ENCODE measurements around the gene HTT. TPM values are rescaled to one million over a fixed set of nuclear protein-coding genes. Genes with fewer than 3 reads are reported as not detected.

The HTT gene
- total and polyA plus RNA-seq, 2 of the 13 experiments (the other 11 are each of a cell fraction or from before 2014, with no cell fraction given): 17.5 to 19.5 TPM

- TF ChIP-seq ZNF644 (CRISPR knock-in tag; IDR thresholded peaks at IDR 0.05; ENCODE audit: low read depth) (0 out of 2 replicates have a peak, but pooled peaks have one; percentile 21), ZNF550 (CRISPR knock-in tag; IDR thresholded peaks at IDR 0.05; ENCODE audit: borderline replicate concordance) (no peak), CHD4 (IDR thresholded peaks at IDR 0.05; ENCODE audit: borderline replicate concordance, low read length) (no peak), ZNF772 (CRISPR knock-in tag; IDR thresholded peaks at IDR 0.05) (no peak), SP2 (CRISPR knock-in tag; IDR thresholded peaks at IDR 0.05) (no peak), GABPA (IDR thresholded peaks at IDR 0.05; ENCODE audit: low read depth, low read length) (no peak), GABPA (CRISPR knock-in tag; IDR thresholded peaks at IDR 0.05; ENCODE audit: low read depth) (no peak), TMF1 (CRISPR knock-in tag; IDR thresholded peaks at IDR 0.05; ENCODE audit: low read depth) (no peak), DZIP1 (CRISPR knock-in tag; IDR thresholded peaks at IDR 0.05) (no peak), AKAP8 (CRISPR knock-in tag; IDR thresholded peaks at IDR 0.05) (no peak), ZNF75D (CRISPR knock-in tag; IDR thresholded peaks at IDR 0.05; ENCODE audit: borderline replicate concordance) (no peak), KAT8 (CRISPR knock-in tag; IDR thresholded peaks at IDR 0.05) (0 out of 2 replicates have a peak, but pooled peaks have one; percentile 54), EZH2 (conservative IDR thresholded peaks at IDR 0.05; ENCODE audit: low read depth, low read length) (no peak), NR2C2 (CRISPR knock-in tag; IDR thresholded peaks at IDR 0.05; ENCODE audit: borderline replicate concordance) (peak; percentile 94), KLF16 (CRISPR knock-in tag; IDR thresholded peaks at IDR 0.05) (no peak), ZSCAN21 (CRISPR knock-in tag; IDR thresholded peaks at IDR 0.05; ENCODE audit: borderline replicate concordance) (peak; percentile 55; the same call in 1 of the 2 replicates), ZNF770 (CRISPR knock-in tag; IDR thresholded peaks at IDR 0.05) (no peak), ONECUT2 (CRISPR knock-in tag; IDR thresholded peaks at IDR 0.05) (no peak), NPAS2 (CRISPR knock-in tag; IDR thresholded peaks at IDR 0.05; ENCODE audit: borderline replicate concordance) (no peak), PRMT3 (CRISPR knock-in tag; IDR thresholded peaks at IDR 0.05; ENCODE audit: borderline replicate concordance, low read depth) (no peak), U2AF1 (optimal IDR thresholded peaks at IDR 0.05; ENCODE audit: low read depth, low read length) (no peak), CHD2 (IDR thresholded peaks at IDR 0.05; ENCODE audit: low read depth, low read length) (no peak), MBD4 (IDR thresholded peaks at IDR 0.05; ENCODE audit: borderline replicate concordance, low read length) (no peak), MYNN (CRISPR knock-in tag; IDR thresholded peaks at IDR 0.05; ENCODE audit: low read depth) (no peak), IRF9 (CRISPR knock-in tag; IDR thresholded peaks at IDR 0.05; ENCODE audit: borderline replicate concordance) (0 out of 2 replicates have a peak, but pooled peaks have one; percentile 21), HMGA1 (CRISPR knock-in tag; conservative IDR thresholded peaks at IDR 0.05) (no peak), MTA3 (CRISPR knock-in tag; IDR thresholded peaks at IDR 0.05) (no peak)
Observed at GRCh38 chr4:3205995-3206394, 131.5 kb downstream of the HTT start (continued).

Data from HepG2 (cell line).